Activated CD4-positive, alpha-beta memory T cell treated with anti-CD3 and anti-CD28 coated beads for 36 hours (primary cell): ENCODE measurements around the gene MGAT3. TPM values are rescaled to one million over a fixed set of nuclear protein-coding genes. Genes with fewer than 3 reads are reported as not detected.

ENCODE experiments used
- CTCF ChIA-PET: fragments of 350-600 bp; sonication (Branson Sonifier 250); formaldehyde crosslinking; loops from one replicate; lab custom pipeline; 2021; ENCODE audit warnings: antibody characterized with exemption, inconsistent platforms; lab: Charles Lee
- POLR2A ChIA-PET: fragments of 350-600 bp; sonication (Branson Sonifier 250); formaldehyde crosslinking; loops from one replicate; lab custom pipeline; 2021; ENCODE audit warnings: antibody characterized with exemption; lab: Charles Lee
- DNase-seq: peaks from one replicate; pipeline ENCODE4 v3.0.0-alpha.2; 2020
- H3K27ac Mint-ChIP-seq: one replicate; pipeline ENCODE4 v1.8.0; 2021; ENCODE audit warnings: mixed read lengths
- H3K27me3 Mint-ChIP-seq: one replicate; pipeline ENCODE4 v1.8.0; 2021; ENCODE audit warnings: mixed read lengths
- H3K36me3 Mint-ChIP-seq: one replicate; pipeline ENCODE4 v1.8.0; 2021; ENCODE audit warnings: mixed read lengths
- H3K4me1 Mint-ChIP-seq: one replicate; pipeline ENCODE4 v1.8.0; 2021; ENCODE audit warnings: low read depth, mixed read lengths
- H3K4me3 Mint-ChIP-seq: one replicate; pipeline ENCODE4 v1.8.0; 2021; ENCODE audit warnings: mild to moderate bottlenecking, mixed read lengths
- H3K9me3 Mint-ChIP-seq: one replicate; pipeline ENCODE4 v1.8.0; 2021; ENCODE audit warnings: mixed read lengths
- intact Hi-C: fragments of 100-400 bp; cut with micrococcal nuclease; formaldehyde crosslinking; loops from one replicate; pipeline ENCODE4 v1.15.1; 2023
- total RNA-seq, 2 experiments: library from RNA; stranded (reverse); gene quantifications; one replicate each; pipeline ENCODE4 v1.2.3, GENCODE V29; 2021

Gene MGAT3
- total RNA-seq, 2 experiments from 2014 or later: 0.05 TPM; not detected in 1

- Mint-ChIP-seq H3K27me3 (no peaks in the 10 kb centered on the region), H3K9me3 (no peaks in the 10 kb centered on the region), H3K4me3 (no peak overlapping the region), H3K4me1 (peaks cover 19% of the 10 kb centered on the region), H3K27ac (no peak overlapping the region), H3K36me3 (peaks cover 32% of the 10 kb centered on the region)
- POLR2A ChIA-PET: no interaction called here
- intact Hi-C loops: no loop called here
- DNase-seq: no peak
- CTCF ChIA-PET: no interaction called here
These were observed 39.2 kb upstream of the MGAT3 start for GRCh38 chr22:39417641-39418040.

- H3K27ac Mint-ChIP-seq: no peak overlapping the region
- peaks cover 9% of the 10 kb centered on the region for H3K4me1 Mint-ChIP-seq
- POLR2A ChIA-PET: no interaction called here
- no peaks in the 10 kb centered on the region for H3K9me3 Mint-ChIP-seq
- no peak for DNase-seq
- CTCF ChIA-PET: interaction anchor here (0.9 kb wide), 1 partner anchor 416 kb away, joined by 3 read pairs; no protein-coding TSS in a partner anchor
- H3K36me3 Mint-ChIP-seq: peaks cover 32% of the 10 kb centered on the region
- no peaks in the 10 kb centered on the region for H3K27me3 Mint-ChIP-seq
- intact Hi-C loops: no loop called here
- no peak overlapping the region for H3K4me3 Mint-ChIP-seq
These were observed 38.1 kb upstream of the MGAT3 start for GRCh38 chr22:39418696-39419095.

GRCh38 chr22:39419096-39419495 is 37.7 kb upstream of the MGAT3 start:
- POLR2A ChIA-PET: no interaction called here

GRCh38 chr22:39419911-39420310 is 36.9 kb upstream of the MGAT3 start:
- Mint-ChIP-seq H3K27ac (no peak overlapping the region), H3K27me3 (no peaks in the 10 kb centered on the region), H3K4me3 (no peak overlapping the region), H3K9me3 (no peaks in the 10 kb centered on the region), H3K4me1 (no peaks in the 10 kb centered on the region), H3K36me3 (peaks cover 36% of the 10 kb centered on the region)
- no peak for DNase-seq
- CTCF ChIA-PET: no interaction called here
- intact Hi-C loops: no loop called here
- POLR2A ChIA-PET: interaction anchor here (0.5 kb wide), 1 partner anchor 507 kb away, joined by 3 read pairs; no protein-coding TSS in a partner anchor

More at GRCh38 chr22:39419096-39419495, 37.7 kb upstream of the MGAT3 start:
- no peak overlapping the region for H3K27ac Mint-ChIP-seq
- intact Hi-C loops: no loop called here
- peaks cover 35% of the 10 kb centered on the region for H3K36me3 Mint-ChIP-seq
- peaks cover 5% of the 10 kb centered on the region for H3K4me1 Mint-ChIP-seq
- H3K27me3 Mint-ChIP-seq: no peaks in the 10 kb centered on the region
- CTCF ChIA-PET: interaction anchor here (0.9 kb wide), 1 partner anchor 416 kb away, joined by 3 read pairs; no protein-coding TSS in a partner anchor
- no peak for DNase-seq
- no peaks in the 10 kb centered on the region for H3K9me3 Mint-ChIP-seq
- no peak overlapping the region for H3K4me3 Mint-ChIP-seq

GRCh38 chr22:39421691-39422090 is 35.1 kb upstream of the MGAT3 start:
- ChIA-PET POLR2A (no interaction called here), CTCF (no interaction called here)
- intact Hi-C loops: no loop called here
- no peak overlapping the region for H3K4me3 Mint-ChIP-seq
- H3K27me3 Mint-ChIP-seq: no peaks in the 10 kb centered on the region
- no peak overlapping the region for H3K27ac Mint-ChIP-seq
- no peaks in the 10 kb centered on the region for H3K4me1 Mint-ChIP-seq
- H3K9me3 Mint-ChIP-seq: no peaks in the 10 kb centered on the region
- no peak for DNase-seq
- H3K36me3 Mint-ChIP-seq: peaks cover 28% of the 10 kb centered on the region

GRCh38 chr22:39422101-39422500 is 34.7 kb upstream of the MGAT3 start:
- CTCF ChIA-PET: interaction anchor here (1.7 kb wide), 1 partner anchor 107 kb away, joined by 3 read pairs; no protein-coding TSS in a partner anchor
- Mint-ChIP-seq H3K9me3 (no peaks in the 10 kb centered on the region), H3K4me3 (no peak overlapping the region), H3K27ac (no peak overlapping the region), H3K27me3 (no peaks in the 10 kb centered on the region), H3K36me3 (peaks cover 27% of the 10 kb centered on the region), H3K4me1 (no peaks in the 10 kb centered on the region)
- intact Hi-C loops: no loop called here
- POLR2A ChIA-PET: no interaction called here
- DNase-seq: no peak

- DNase-seq: no peak
- CTCF ChIA-PET: interaction anchor here (1.7 kb wide), 1 partner anchor 106 kb away, joined by 3 read pairs; no protein-coding TSS in a partner anchor
- H3K9me3 Mint-ChIP-seq: no peaks in the 10 kb centered on the region
- H3K27ac Mint-ChIP-seq: no peak overlapping the region
- no peaks in the 10 kb centered on the region for H3K27me3 Mint-ChIP-seq
- POLR2A ChIA-PET: no interaction called here
- peaks cover 31% of the 10 kb centered on the region for H3K36me3 Mint-ChIP-seq
- H3K4me3 Mint-ChIP-seq: no peak overlapping the region
- intact Hi-C loops: no loop called here
- no peaks in the 10 kb centered on the region for H3K4me1 Mint-ChIP-seq
These were observed 34.1 kb upstream of the MGAT3 start for GRCh38 chr22:39422721-39423120.

- intact Hi-C loops: no loop called here
- no peak for DNase-seq
- ChIA-PET CTCF (interaction anchor here (1.7 kb wide), 1 partner anchor 105 kb away, joined by 3 read pairs; no protein-coding TSS in a partner anchor), POLR2A (no interaction called here)
- no peaks in the 10 kb centered on the region for H3K27me3 Mint-ChIP-seq
- no peaks in the 10 kb centered on the region for H3K4me1 Mint-ChIP-seq
- H3K9me3 Mint-ChIP-seq: no peaks in the 10 kb centered on the region
- no peak overlapping the region for H3K27ac Mint-ChIP-seq
- H3K36me3 Mint-ChIP-seq: peaks cover 30% of the 10 kb centered on the region
- H3K4me3 Mint-ChIP-seq: no peak overlapping the region
These were observed 32.8 kb upstream of the MGAT3 start for GRCh38 chr22:39423976-39424375.

GRCh38 chr22:39426380-39427043 is 30.3 kb upstream of the MGAT3 start:
- Mint-ChIP-seq H3K27me3 (no peaks in the 10 kb centered on the region), H3K27ac (no peak overlapping the region), H3K36me3 (peaks cover 17% of the 10 kb centered on the region), H3K9me3 (no peaks in the 10 kb centered on the region), H3K4me1 (no peaks in the 10 kb centered on the region), H3K4me3 (no peak overlapping the region)
- no peak for DNase-seq
- intact Hi-C loops: no loop called here
- POLR2A ChIA-PET: no interaction called here
- CTCF ChIA-PET: no interaction called here

- ChIA-PET CTCF (no interaction called here), POLR2A (no interaction called here)
- Mint-ChIP-seq H3K27ac (no peak overlapping the region), H3K36me3 (peaks cover 15% of the 10 kb centered on the region), H3K27me3 (no peaks in the 10 kb centered on the region), H3K4me1 (no peaks in the 10 kb centered on the region), H3K9me3 (no peaks in the 10 kb centered on the region), H3K4me3 (no peak overlapping the region)
- intact Hi-C loops: no loop called here
- DNase-seq: no peak
These were observed 28.8 kb upstream of the MGAT3 start for GRCh38 chr22:39427751-39428596.

- ChIA-PET POLR2A (no interaction called here), CTCF (no interaction called here)
- Mint-ChIP-seq H3K27me3 (no peaks in the 10 kb centered on the region), H3K27ac (no peak overlapping the region), H3K4me3 (no peak overlapping the region), H3K36me3 (peaks cover 15% of the 10 kb centered on the region), H3K4me1 (no peaks in the 10 kb centered on the region), H3K9me3 (no peaks in the 10 kb centered on the region)
- intact Hi-C loops: no loop called here
- DNase-seq: no peak
These were observed 28.2 kb upstream of the MGAT3 start for GRCh38 chr22:39428597-39429071.

GRCh38 chr22:39429186-39429585 is 27.6 kb upstream of the MGAT3 start:
- POLR2A ChIA-PET: no interaction called here
- no peak for DNase-seq
- no peaks in the 10 kb centered on the region for H3K9me3 Mint-ChIP-seq
- intact Hi-C loops: no loop called here
- no peak overlapping the region for H3K27ac Mint-ChIP-seq
- CTCF ChIA-PET: no interaction called here
- H3K4me1 Mint-ChIP-seq: no peaks in the 10 kb centered on the region
- H3K27me3 Mint-ChIP-seq: no peaks in the 10 kb centered on the region
- no peak overlapping the region for H3K4me3 Mint-ChIP-seq
- peaks cover 11% of the 10 kb centered on the region for H3K36me3 Mint-ChIP-seq
